GM23338 (cell line): ENCODE measurements around the gene POLR2F. TPM values are rescaled to one million over a fixed set of nuclear protein-coding genes. Genes with fewer than 3 reads are reported as not detected.
A peak's percentile ranks its signal among the peaks of the same experiment; 100 is the strongest.

Source experiments
- ATAC-seq: fragments of 200-7000 bp; cut with Tn5 transposase; 3 replicates; pipeline ENCODE4 v1.9.1; 2020
- DNase-seq: peaks from one replicate; pipeline ENCODE4 v3.0.0-alpha.2; 2015; ENCODE audit warnings: low spot score
- H2AFZ ChIP-seq: fragments of 200-600 bp; sonication (generic); 2 replicates; pipeline ENCODE4 v1.8.0; 2016; ENCODE audit warnings: antibody characterized with exemption, mild to moderate bottlenecking, moderate library complexity
- H3F3A ChIP-seq: fragments of 200-600 bp; sonication (generic); replicated peaks from 2 replicates; pipeline ENCODE4 v1.8.0; 2017; ENCODE audit warnings: antibody characterized with exemption, mixed run types, low read depth
- H3K27ac ChIP-seq: fragments of 200-600 bp; sonication (generic); 2 replicates; pipeline ENCODE4 v1.6.1; 2016; ENCODE audit warnings: low read depth
- H3K27me3 ChIP-seq: fragments of 200-600 bp; sonication (generic); 2 replicates; pipeline ENCODE4 v1.8.0; 2016; ENCODE audit warnings: mild to moderate bottlenecking, mixed run types, moderate library complexity; ENCODE audit not compliant: insufficient read depth
- H3K36me3 ChIP-seq: fragments of 200-600 bp; sonication (generic); 2 replicates; pipeline ENCODE4 v1.8.0; 2016; ENCODE audit warnings: mild to moderate bottlenecking; ENCODE audit not compliant: insufficient read depth
- H3K4me1 ChIP-seq: fragments of 200-600 bp; sonication (generic); 2 replicates; pipeline ENCODE4 v1.8.0; 2016; ENCODE audit warnings: mild to moderate bottlenecking, moderate library complexity; ENCODE audit not compliant: insufficient read depth
- H3K4me2 ChIP-seq: fragments of 200-600 bp; sonication (generic); 2 replicates; pipeline ENCODE4 v1.7.1; 2017; ENCODE audit warnings: mixed run types
- H3K4me3 ChIP-seq: fragments of 200-600 bp; sonication (generic); 2 replicates; pipeline ENCODE4 v1.6.1; 2016; ENCODE audit warnings: mixed run types
- H3K79me2 ChIP-seq: fragments of 200-600 bp; sonication (generic); replicated peaks from 2 replicates; pipeline ENCODE4 v1.8.0; 2017; ENCODE audit warnings: mild to moderate bottlenecking; ENCODE audit not compliant: insufficient read depth
- H3K9me2 ChIP-seq: fragments of 200-600 bp; sonication (generic); 2 replicates; pipeline ENCODE4 v1.8.0; 2017; ENCODE audit not compliant: insufficient read depth
- H4K20me1 ChIP-seq: fragments of 200-600 bp; sonication (generic); replicated peaks from 2 replicates; pipeline ENCODE4 v1.8.0; 2017; ENCODE audit warnings: mild to moderate bottlenecking; ENCODE audit not compliant: insufficient read depth
- H3K27ac Mint-ChIP-seq: 2 replicates; pipeline ENCODE4 v1.8.0; 2020; ENCODE audit warnings: inconsistent platforms, mild to moderate bottlenecking, moderate library complexity, mixed read lengths
- H3K27me3 Mint-ChIP-seq: 3 replicates; pipeline ENCODE4 v1.8.0; 2022; ENCODE audit warnings: low read depth, mild to moderate bottlenecking, moderate library complexity, mixed read lengths, inconsistent platforms; ENCODE audit not compliant: insufficient read depth, poor library complexity
- H3K36me3 Mint-ChIP-seq: 3 replicates; pipeline ENCODE4 v1.8.0; 2021; ENCODE audit warnings: low read depth, mild to moderate bottlenecking, inconsistent platforms, moderate library complexity, mixed read lengths
- H3K4me1 Mint-ChIP-seq: 3 replicates; pipeline ENCODE4 v1.8.0; 2020; ENCODE audit warnings: mild to moderate bottlenecking, inconsistent platforms, mixed read lengths
- H3K4me3 Mint-ChIP-seq: 3 replicates; pipeline ENCODE4 v1.8.0; 2021; ENCODE audit warnings: moderate library complexity, mild to moderate bottlenecking, inconsistent platforms, mixed read lengths
- H3K9me3 Mint-ChIP-seq: 3 replicates; pipeline ENCODE4 v1.8.0; 2020; ENCODE audit warnings: moderate library complexity, mild to moderate bottlenecking, inconsistent platforms, mixed read lengths
- CREB1 ChIP-seq: fragments of 250-450 bp; sonication (Bioruptor Pico); IDR thresholded peaks from 2 replicates; pipeline ENCODE4 v1.5.0; 2020; ENCODE audit warnings: low read depth, mild to moderate bottlenecking, moderate library complexity
- ETS1 ChIP-seq: IDR thresholded peaks from 2 replicates; pipeline ENCODE4 v1.6.1; 2016; ENCODE audit warnings: antibody characterized with exemption
- EZH2 ChIP-seq: fragments of 200-600 bp; sonication (generic); IDR thresholded peaks from one replicate; pipeline ENCODE4 v1.8.0; 2017; ENCODE audit warnings: antibody characterized with exemption, mild to moderate bottlenecking, low read depth; ENCODE audit not compliant: unreplicated experiment
- JUNB ChIP-seq: IDR thresholded peaks from one replicate; pipeline ENCODE4 v1.6.1; 2016; ENCODE audit warnings: antibody characterized with exemption; ENCODE audit not compliant: unreplicated experiment
- STAT1 ChIP-seq: IDR thresholded peaks from one replicate; pipeline ENCODE4 v1.6.1; 2016; ENCODE audit warnings: antibody characterized with exemption; ENCODE audit not compliant: unreplicated experiment
- ZNF114 ChIP-seq: fragments of 250-450 bp; sonication (Bioruptor Pico); IDR thresholded peaks from 2 replicates; pipeline ENCODE4 v1.5.0; 2020; ENCODE audit warnings: mild to moderate bottlenecking, moderate library complexity
- polyA plus RNA-seq: library from polyadenylated mRNA; unstranded; fragments of >200 nt; fragmentation: Nextera tagmentation; extraction: Ambion mirVana; gene quantifications from 2 replicates; pipeline ENCODE4 v1.2.1, GENCODE V29; 2016
- total RNA-seq: library from RNA; depleted of rRNA; stranded (reverse); fragments of >200 nt; shearing (Covaris generic); gene quantifications from 2 replicates; pipeline ENCODE4 v1.2.3, GENCODE V29; 2014
- TF ChIP-seq, protein P1 (sequence below), 2 experiments: fragments of 200-600 bp in 1 of 2; sonication (generic) in 1 of 2; conservative IDR thresholded peaks; 2 replicates each; pipeline versions ENCODE4 v1.5.1 to v1.6.1; 2016 to 2017; ENCODE audit warnings: antibody characterized with exemption in 2 of 2, low read depth in 2 of 2, mild to moderate bottlenecking in 2 of 2, moderate library complexity in 1 of 2

POLR2F gene
- total and polyA plus RNA-seq, 2 experiments from 2014 or later = 144 to 429 TPM

GRCh38 chr22:37933711-37934376 lies 19.7 kb upstream of the POLR2F start:
- no peaks in the 10 kb centered on the region for H3K27me3 ChIP-seq
- DNase-seq = peak; percentile 97
- H3K4me3 Mint-ChIP-seq = no peak overlapping the region
- H3K27ac Mint-ChIP-seq = peak overlapping the region; percentile 73
- H3K36me3 ChIP-seq = 0 out of 2 replicates have a peak, but pooled peaks cover 5% of the 10 kb centered on the region
- no peak overlapping the region for H2AFZ ChIP-seq
- H3K79me2 ChIP-seq = no peaks in the 10 kb centered on the region
- TF ChIP-seq ETS1 = no peak
- 0 out of 2 replicates have a peak, but pooled peaks have one; percentile 35 for TF ChIP-seq CREB1
- TF ChIP-seq, protein P1, sequence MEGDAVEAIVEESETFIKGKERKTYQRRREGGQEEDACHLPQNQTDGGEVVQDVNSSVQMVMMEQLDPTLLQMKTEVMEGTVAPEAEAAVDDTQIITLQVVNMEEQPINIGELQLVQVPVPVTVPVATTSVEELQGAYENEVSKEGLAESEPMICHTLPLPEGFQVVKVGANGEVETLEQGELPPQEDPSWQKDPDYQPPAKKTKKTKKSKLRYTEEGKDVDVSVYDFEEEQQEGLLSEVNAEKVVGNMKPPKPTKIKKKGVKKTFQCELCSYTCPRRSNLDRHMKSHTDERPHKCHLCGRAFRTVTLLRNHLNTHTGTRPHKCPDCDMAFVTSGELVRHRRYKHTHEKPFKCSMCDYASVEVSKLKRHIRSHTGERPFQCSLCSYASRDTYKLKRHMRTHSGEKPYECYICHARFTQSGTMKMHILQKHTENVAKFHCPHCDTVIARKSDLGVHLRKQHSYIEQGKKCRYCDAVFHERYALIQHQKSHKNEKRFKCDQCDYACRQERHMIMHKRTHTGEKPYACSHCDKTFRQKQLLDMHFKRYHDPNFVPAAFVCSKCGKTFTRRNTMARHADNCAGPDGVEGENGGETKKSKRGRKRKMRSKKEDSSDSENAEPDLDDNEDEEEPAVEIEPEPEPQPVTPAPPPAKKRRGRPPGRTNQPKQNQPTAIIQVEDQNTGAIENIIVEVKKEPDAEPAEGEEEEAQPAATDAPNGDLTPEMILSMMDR (conservative IDR thresholded peaks at IDR 0.05; ENCODE audit: low read depth in 2 of 2) = peak; percentile 85 to 93
- peaks cover 9% of the 10 kb centered on the region for H3K4me1 Mint-ChIP-seq
- peaks cover 17% of the 10 kb centered on the region for H3K36me3 Mint-ChIP-seq
- peak; percentile 98 for ATAC-seq
- H3K4me3 ChIP-seq = no peak overlapping the region
- no peaks in the 10 kb centered on the region for H3K4me1 ChIP-seq
- no peak overlapping the region for H3K4me2 ChIP-seq
- H4K20me1 ChIP-seq = no peaks in the 10 kb centered on the region; the same call in 1 of the 2 replicates
- no peaks in the 10 kb centered on the region for H3K9me2 ChIP-seq
- H3K27me3 Mint-ChIP-seq = peaks cover 8% of the 10 kb centered on the region
- H3K27ac ChIP-seq = peak overlapping the region; percentile 72; the same call in 1 of the 2 replicates
- no peaks in the 10 kb centered on the region for H3K9me3 Mint-ChIP-seq
- H3F3A ChIP-seq = 0 out of 2 replicates have a peak, but pooled peaks cover 7% of the 10 kb centered on the region

DNA sequence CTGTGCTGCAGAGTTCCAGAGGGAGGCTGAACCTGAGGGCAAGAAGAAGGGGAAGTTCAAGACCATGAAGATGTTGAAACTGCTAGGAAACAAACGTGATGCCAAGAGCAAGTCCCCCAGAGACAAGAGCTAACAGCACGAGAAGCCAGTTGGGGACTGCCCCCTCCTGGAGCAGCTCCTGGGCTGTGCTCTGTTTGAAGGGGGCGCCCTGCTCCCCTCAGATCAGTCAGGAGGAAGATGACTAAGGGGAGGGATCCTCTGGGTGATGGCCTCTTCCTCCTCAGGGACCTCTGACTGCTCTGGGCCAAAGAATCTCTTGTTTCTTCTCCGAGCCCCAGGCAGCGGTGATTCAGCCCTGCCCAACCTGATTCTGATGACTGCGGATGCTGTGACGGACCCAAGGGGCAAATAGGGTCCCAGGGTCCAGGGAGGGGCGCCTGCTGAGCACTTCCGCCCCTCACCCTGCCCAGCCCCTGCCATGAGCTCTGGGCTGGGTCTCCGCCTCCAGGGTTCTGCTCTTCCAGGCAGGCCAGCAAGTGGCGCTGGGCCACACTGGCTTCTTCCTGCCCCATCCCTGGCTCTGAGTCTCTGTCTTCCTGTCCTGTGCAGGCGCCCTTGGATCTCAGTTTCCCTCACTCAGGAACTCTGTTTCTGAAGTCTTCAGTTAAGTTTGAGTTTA lies 12.7 kb upstream of the POLR2F start:
- H3K9me3 Mint-ChIP-seq = no peaks in the 10 kb centered on the region
- no peaks in the 10 kb centered on the region for H3K9me2 ChIP-seq
- no peaks in the 10 kb centered on the region for H3K27me3 ChIP-seq
- no peaks in the 10 kb centered on the region; the same call in 1 of the 2 replicates for H4K20me1 ChIP-seq
- H3F3A ChIP-seq = no peaks in the 10 kb centered on the region
- H3K4me3 Mint-ChIP-seq = no peak overlapping the region
- no peak overlapping the region for H3K4me3 ChIP-seq
- peaks cover 5% of the 10 kb centered on the region; the same call in 1 of the 2 replicates for H3K36me3 ChIP-seq
- H3K4me2 ChIP-seq = no peak overlapping the region
- peaks cover 4% of the 10 kb centered on the region; the same call in 1 of the 2 replicates for H3K4me1 ChIP-seq
- H3K27ac Mint-ChIP-seq = peak overlapping the region; percentile 56; the same call in 1 of the 2 replicates
- no peak overlapping the region for H2AFZ ChIP-seq
- H3K79me2 ChIP-seq = no peaks in the 10 kb centered on the region
- peak overlapping the region; percentile 72; the same call in 1 of the 2 replicates for H3K27ac ChIP-seq
- H3K36me3 Mint-ChIP-seq = peaks cover 18% of the 10 kb centered on the region
- peaks cover 9% of the 10 kb centered on the region for H3K27me3 Mint-ChIP-seq
- peaks cover 8% of the 10 kb centered on the region; the same call in 1 of the 3 replicates for H3K4me1 Mint-ChIP-seq
- ATAC-seq (peak; percentile 80), DNase-seq (peak; percentile 30)
- TF ChIP-seq ZNF114 (CRISPR knock-in tag) (no peak), EZH2 (no peak), JUNB (no peak), STAT1 (no peak)
- TF ChIP-seq, protein P1 (conservative IDR thresholded peaks at IDR 0.05; ENCODE audit: low read depth in 2 of 2) = peak in 1 of 2 experiments; percentile 39; a peak in 2 of 4 replicates
